Activated T-helper 2 cell treated with anti-CD3 and anti-CD28 coated beads, Interferon-gamma antibody, Interleukin-2, Interleukin-4, amounts not matched to agents 10 μg/mL and 5 μg/mL and 100 μg/mL, durations not matched to agents 14 hours and 24 hours and 36 hours (primary cell): ENCODE measurements around the gene ITGA2. TPM values are rescaled to one million over a fixed set of nuclear protein-coding genes. Genes with fewer than 3 reads are reported as not detected.

Source experiments
- DNase-seq: peaks from one replicate; pipeline ENCODE4 v3.0.0; 2021; ENCODE audit warnings: low spot score
- H3K27ac Mint-ChIP-seq: one replicate; pipeline ENCODE4 v1.8.0; 2021; ENCODE audit warnings: mixed read lengths
- H3K27me3 Mint-ChIP-seq: one replicate; pipeline ENCODE4 v1.8.0; 2021; ENCODE audit warnings: low read depth, mixed read lengths
- H3K36me3 Mint-ChIP-seq: one replicate; pipeline ENCODE4 v1.8.0; 2021; ENCODE audit warnings: low read depth, mixed read lengths
- H3K4me1 Mint-ChIP-seq: one replicate; pipeline ENCODE4 v1.8.0; 2021; ENCODE audit warnings: low read depth, mixed read lengths
- H3K4me3 Mint-ChIP-seq: one replicate; pipeline ENCODE4 v1.8.0; 2021; ENCODE audit warnings: low read depth, mild to moderate bottlenecking, moderate library complexity, mixed read lengths
- H3K9me3 Mint-ChIP-seq: one replicate; pipeline ENCODE4 v1.8.0; 2021; ENCODE audit warnings: mixed read lengths
- intact Hi-C: fragments of 100-400 bp; cut with micrococcal nuclease; formaldehyde crosslinking; loops from one replicate; pipeline ENCODE4 v1.15.1; 2023
- total RNA-seq: library from RNA; stranded (reverse); gene quantifications from 2 replicates; pipeline ENCODE4 v1.2.3, GENCODE V29; 2022

ITGA2 gene
- total RNA-seq = 1.4 and 1.5 TPM in 2 replicates

GRCh38 chr5:52989025-52989780, at the start of gene ITGA2:
Gene ITGA2 (plus strand): TSS chr5:52989352. CDS start chr5:52989469, 117 bp downstream.
- Mint-ChIP-seq H3K9me3 (no peaks in the 10 kb centered on the region), H3K27me3 (peaks cover 44% of the 10 kb centered on the region), H3K27ac (peak within 1 kb of the TSS; percentile 41), H3K4me1 (peaks cover 29% of the 10 kb centered on the region), H3K36me3 (peaks cover 19% of the 10 kb centered on the region), H3K4me3 (peak within 1 kb of the TSS; percentile 80)
- DNase-seq = peak; percentile 18
- intact Hi-C loops = loop anchor here (1.0 to 2.0 kb wide), 2 partner anchors 42 to 52 kb away; no protein-coding TSS in a partner anchor

GRCh38 chr5:52943285-52943684, 45.9 kb upstream of the ITGA2 start:
- intact Hi-C loops = no loop called here

GRCh38 chr5:52943808-52944207, 45.3 kb upstream of the ITGA2 start:
- intact Hi-C loops = no loop called here
- Mint-ChIP-seq H3K4me3 (no peak overlapping the region), H3K36me3 (no peaks in the 10 kb centered on the region), H3K27ac (no peak overlapping the region), H3K4me1 (peaks cover 19% of the 10 kb centered on the region), H3K9me3 (no peaks in the 10 kb centered on the region), H3K27me3 (peaks cover 22% of the 10 kb centered on the region)
- DNase-seq = no peak

More at GRCh38 chr5:52943285-52943684, 45.9 kb upstream of the ITGA2 start:
- DNase-seq = no peak
- peaks cover 15% of the 10 kb centered on the region for H3K4me1 Mint-ChIP-seq
- H3K4me3 Mint-ChIP-seq = no peak overlapping the region
- peaks cover 22% of the 10 kb centered on the region for H3K27me3 Mint-ChIP-seq
- H3K36me3 Mint-ChIP-seq = no peaks in the 10 kb centered on the region
- H3K27ac Mint-ChIP-seq = no peak overlapping the region
- H3K9me3 Mint-ChIP-seq = no peaks in the 10 kb centered on the region

GRCh38 chr5:52945040-52945439, 44.1 kb upstream of the ITGA2 start:
- peak overlapping the region; percentile 26 for H3K4me3 Mint-ChIP-seq
- intact Hi-C loops = loop anchor here (5.0 kb wide), 2 partner anchors 62 to 97 kb away; no protein-coding TSS in a partner anchor

GRCh38 chr5:52947208-52947607, 41.9 kb upstream of the ITGA2 start:
- intact Hi-C loops = loop anchor here (5.0 kb wide), 2 partner anchors 60 to 95 kb away; no protein-coding TSS in a partner anchor

More at GRCh38 chr5:52945040-52945439, 44.1 kb upstream of the ITGA2 start:
- Mint-ChIP-seq H3K9me3 (no peaks in the 10 kb centered on the region), H3K4me1 (peaks cover 19% of the 10 kb centered on the region), H3K36me3 (no peaks in the 10 kb centered on the region), H3K27ac (no peak overlapping the region), H3K27me3 (peaks cover 24% of the 10 kb centered on the region)
- DNase-seq = no peak

GRCh38 chr5:52947851-52948250, 41.3 kb upstream of the ITGA2 start:
- no peaks in the 10 kb centered on the region for H3K9me3 Mint-ChIP-seq
- H3K27me3 Mint-ChIP-seq = peaks cover 21% of the 10 kb centered on the region
- H3K4me1 Mint-ChIP-seq = peaks cover 23% of the 10 kb centered on the region
- intact Hi-C loops = loop anchor here (1.0 to 5.0 kb wide), 4 partner anchors 43 to 148 kb away; no protein-coding TSS in a partner anchor
- no peak for DNase-seq
- no peak overlapping the region for H3K27ac Mint-ChIP-seq
- no peaks in the 10 kb centered on the region for H3K36me3 Mint-ChIP-seq
- H3K4me3 Mint-ChIP-seq = no peak overlapping the region

More at GRCh38 chr5:52947208-52947607, 41.9 kb upstream of the ITGA2 start:
- no peak overlapping the region for H3K27ac Mint-ChIP-seq
- no peaks in the 10 kb centered on the region for H3K9me3 Mint-ChIP-seq
- H3K4me3 Mint-ChIP-seq = no peak overlapping the region
- H3K36me3 Mint-ChIP-seq = no peaks in the 10 kb centered on the region
- DNase-seq = no peak
- H3K27me3 Mint-ChIP-seq = peaks cover 19% of the 10 kb centered on the region
- H3K4me1 Mint-ChIP-seq = peaks cover 23% of the 10 kb centered on the region

- Mint-ChIP-seq H3K9me3 (no peaks in the 10 kb centered on the region), H3K36me3 (no peaks in the 10 kb centered on the region)
These were observed 40.6 kb upstream of the ITGA2 start for GRCh38 chr5:52948418-52949076.

GRCh38 chr5:52950686-52951085, 38.5 kb upstream of the ITGA2 start:
- intact Hi-C loops = no loop called here

More at GRCh38 chr5:52948418-52949076, 40.6 kb upstream of the ITGA2 start:
- Mint-ChIP-seq H3K4me1 (peaks cover 23% of the 10 kb centered on the region), H3K4me3 (no peak overlapping the region), H3K27me3 (peaks cover 20% of the 10 kb centered on the region), H3K27ac (no peak overlapping the region)
- intact Hi-C loops = loop anchor here (1.0 to 5.0 kb wide), 4 partner anchors 42 to 148 kb away; no protein-coding TSS in a partner anchor
- peak; percentile 53 for DNase-seq

GRCh38 chr5:52952483-52952882, 36.7 kb upstream of the ITGA2 start:
- no peaks in the 10 kb centered on the region for H3K9me3 Mint-ChIP-seq
- peaks cover 22% of the 10 kb centered on the region for H3K27me3 Mint-ChIP-seq
- DNase-seq = no peak
- intact Hi-C loops = no loop called here
- no peak overlapping the region for H3K4me3 Mint-ChIP-seq
- peaks cover 10% of the 10 kb centered on the region for H3K4me1 Mint-ChIP-seq
- no peaks in the 10 kb centered on the region for H3K36me3 Mint-ChIP-seq
- H3K27ac Mint-ChIP-seq = no peak overlapping the region

More at GRCh38 chr5:52950686-52951085, 38.5 kb upstream of the ITGA2 start:
- DNase-seq = no peak
- Mint-ChIP-seq H3K27ac (no peak overlapping the region), H3K4me1 (peaks cover 16% of the 10 kb centered on the region), H3K9me3 (no peaks in the 10 kb centered on the region), H3K4me3 (no peak overlapping the region), H3K36me3 (no peaks in the 10 kb centered on the region), H3K27me3 (peaks cover 23% of the 10 kb centered on the region)

- H3K9me3 Mint-ChIP-seq = no peaks in the 10 kb centered on the region
- intact Hi-C loops = no loop called here
- H3K4me1 Mint-ChIP-seq = no peaks in the 10 kb centered on the region
- DNase-seq = no peak
- H3K36me3 Mint-ChIP-seq = no peaks in the 10 kb centered on the region
- peaks cover 33% of the 10 kb centered on the region for H3K27me3 Mint-ChIP-seq
- H3K27ac Mint-ChIP-seq = no peak overlapping the region
- no peak overlapping the region for H3K4me3 Mint-ChIP-seq
These were observed 33.1 kb upstream of the ITGA2 start for GRCh38 chr5:52956014-52956413.

- Mint-ChIP-seq H3K4me1 (no peaks in the 10 kb centered on the region), H3K27ac (no peak overlapping the region), H3K4me3 (no peak overlapping the region), H3K36me3 (no peaks in the 10 kb centered on the region), H3K27me3 (peaks cover 41% of the 10 kb centered on the region), H3K9me3 (no peaks in the 10 kb centered on the region)
- intact Hi-C loops = no loop called here
- no peak for DNase-seq
These were observed 32.0 kb upstream of the ITGA2 start for GRCh38 chr5:52956915-52957747.

GRCh38 chr5:52961274-52961681, 27.9 kb upstream of the ITGA2 start:
- Mint-ChIP-seq H3K27ac (no peak overlapping the region), H3K4me1 (no peaks in the 10 kb centered on the region), H3K9me3 (no peaks in the 10 kb centered on the region), H3K36me3 (no peaks in the 10 kb centered on the region), H3K27me3 (peaks cover 47% of the 10 kb centered on the region), H3K4me3 (no peak overlapping the region)
- DNase-seq = no peak
- intact Hi-C loops = no loop called here
